Fibroblast of villous mesenchyme (primary cell): Measurements from ENCODE around the gene NDUFA12. TPM values are rescaled to one million over a fixed set of nuclear protein-coding genes. Genes with fewer than 3 reads are reported as not detected.

Experiments used
- DNase-seq: peaks from one replicate; pipeline ENCODE4 v3.0.0-alpha.2; 2010; ENCODE audit warnings: low read depth
- H3K4me3 ChIP-seq: 2 replicates; pipeline ENCODE4 v1.5.1; 2011; ENCODE audit warnings: low read depth, mild to moderate bottlenecking, low read length
- total RNA-seq: library from RNA; depleted of rRNA; stranded (reverse); fragments of >200 nt; gene quantifications from 2 replicates; pipeline ENCODE4 v1.2.3, GENCODE V29; 2012
- TF ChIP-seq, protein P1 (sequence below): IDR thresholded peaks from 2 replicates; pipeline ENCODE4 v1.5.1; 2012; ENCODE audit warnings: low read depth, mild to moderate bottlenecking, low read length; ENCODE audit not compliant: insufficient read depth

The NDUFA12 gene
- total RNA-seq, 1 donor: 108 TPM

DNA sequence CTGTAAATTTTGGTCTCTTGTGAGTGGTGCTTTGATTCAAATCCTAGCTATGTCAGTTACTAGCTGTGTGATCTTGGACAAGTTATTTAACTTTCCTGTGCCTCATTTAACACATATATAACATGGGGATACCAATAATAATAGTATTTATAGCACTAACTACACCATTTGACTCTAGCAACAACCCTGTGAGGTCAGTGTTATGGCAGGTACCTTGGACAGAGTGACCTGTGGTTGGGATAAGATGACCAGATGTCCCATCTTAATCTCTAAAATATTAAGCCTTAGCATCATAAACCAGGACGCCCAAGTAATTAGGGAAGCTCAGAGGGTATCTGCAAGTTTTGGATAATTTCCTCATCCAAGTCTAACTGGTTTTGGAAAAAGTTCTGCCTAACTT lies 73.7 kb downstream of the NDUFA12 start:
- TF ChIP-seq, protein P1, sequence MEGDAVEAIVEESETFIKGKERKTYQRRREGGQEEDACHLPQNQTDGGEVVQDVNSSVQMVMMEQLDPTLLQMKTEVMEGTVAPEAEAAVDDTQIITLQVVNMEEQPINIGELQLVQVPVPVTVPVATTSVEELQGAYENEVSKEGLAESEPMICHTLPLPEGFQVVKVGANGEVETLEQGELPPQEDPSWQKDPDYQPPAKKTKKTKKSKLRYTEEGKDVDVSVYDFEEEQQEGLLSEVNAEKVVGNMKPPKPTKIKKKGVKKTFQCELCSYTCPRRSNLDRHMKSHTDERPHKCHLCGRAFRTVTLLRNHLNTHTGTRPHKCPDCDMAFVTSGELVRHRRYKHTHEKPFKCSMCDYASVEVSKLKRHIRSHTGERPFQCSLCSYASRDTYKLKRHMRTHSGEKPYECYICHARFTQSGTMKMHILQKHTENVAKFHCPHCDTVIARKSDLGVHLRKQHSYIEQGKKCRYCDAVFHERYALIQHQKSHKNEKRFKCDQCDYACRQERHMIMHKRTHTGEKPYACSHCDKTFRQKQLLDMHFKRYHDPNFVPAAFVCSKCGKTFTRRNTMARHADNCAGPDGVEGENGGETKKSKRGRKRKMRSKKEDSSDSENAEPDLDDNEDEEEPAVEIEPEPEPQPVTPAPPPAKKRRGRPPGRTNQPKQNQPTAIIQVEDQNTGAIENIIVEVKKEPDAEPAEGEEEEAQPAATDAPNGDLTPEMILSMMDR: no peak
- DNase-seq: no peak
- no peak overlapping the region for H3K4me3 ChIP-seq

DNA sequence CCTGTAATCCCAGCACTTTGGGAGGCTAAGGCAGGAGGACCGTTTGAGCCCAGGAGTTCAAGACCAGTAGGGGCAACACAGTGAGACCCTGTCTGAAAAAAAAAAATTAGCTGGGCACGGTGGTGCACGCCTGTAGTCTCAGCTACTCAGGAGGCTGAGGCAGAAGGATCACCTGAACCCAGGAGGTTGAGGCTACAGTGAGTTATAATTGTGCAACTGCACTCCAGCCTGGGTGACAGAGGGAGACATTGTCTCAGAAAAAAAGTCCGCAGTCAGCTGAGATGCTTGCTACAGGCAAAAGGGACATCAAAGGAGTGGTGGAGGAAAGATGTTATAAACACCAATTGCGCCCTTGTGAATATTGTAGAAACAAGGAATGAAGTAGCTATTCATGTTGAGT lies 77.8 kb downstream of the NDUFA12 start:
- TF ChIP-seq, protein P1: no peak
- H3K4me3 ChIP-seq: no peak overlapping the region
- DNase-seq: no peak

DNA sequence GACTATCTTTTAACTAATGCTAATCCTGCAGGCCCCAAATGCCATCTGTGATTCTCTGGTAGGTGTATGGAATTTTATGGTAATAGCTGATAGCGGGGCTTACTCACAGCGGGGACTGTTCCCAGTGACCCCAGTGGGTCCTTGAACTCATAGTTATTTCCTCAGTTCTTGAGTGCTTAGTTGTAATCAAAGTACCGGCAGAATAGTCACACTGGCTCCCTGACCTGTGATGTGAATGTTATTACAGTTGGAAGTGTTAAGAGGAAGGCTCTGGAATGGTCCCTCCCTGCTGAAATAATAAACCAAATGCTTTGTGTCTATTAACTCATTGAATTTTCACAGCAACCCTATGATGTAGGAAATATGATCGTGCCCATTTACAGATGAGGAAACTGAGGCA lies 78.3 kb downstream of the NDUFA12 start:
- no peak overlapping the region for H3K4me3 ChIP-seq
- DNase-seq: no peak
- TF ChIP-seq, protein P1: no peak

DNA sequence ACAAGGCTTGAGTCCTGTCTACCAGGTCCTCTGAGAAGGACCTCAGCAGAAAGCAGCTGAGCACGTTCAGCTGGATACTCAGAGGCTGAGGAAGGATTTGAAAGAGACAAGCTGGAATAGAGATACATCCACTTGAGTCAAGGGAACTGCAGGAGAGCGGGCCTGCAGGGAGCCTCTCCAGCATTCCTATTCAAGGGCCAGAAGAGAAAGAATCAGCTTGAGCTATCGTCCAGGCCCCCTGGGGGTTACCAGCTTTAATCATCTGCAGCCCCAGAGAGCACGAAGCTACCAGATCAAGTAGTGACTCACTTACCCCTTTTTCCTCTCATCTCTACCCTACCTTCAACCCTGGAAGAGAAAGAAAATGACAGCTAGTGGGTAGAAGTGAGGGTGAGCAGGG lies 80.9 kb downstream of the NDUFA12 start:
- no peak overlapping the region for H3K4me3 ChIP-seq
- DNase-seq: no peak
- TF ChIP-seq, protein P1: no peak

Other genes starting within 250 kb of the NDUFA12 start
- gene NR2C1, start 69.9 kb upstream of the NDUFA12 start, total RNA-seq: 19.0 and 26.8 TPM in 2 replicates
- gene FGD6, start 213.8 kb upstream of the NDUFA12 start, total RNA-seq: 11.9 and 18.1 TPM in 2 replicates
- gene VEZT, start 214.1 kb upstream of the NDUFA12 start, total RNA-seq: 73.4 and 84.6 TPM in 2 replicates